ENCODE results near the gene SPPL2B.

DNA sequence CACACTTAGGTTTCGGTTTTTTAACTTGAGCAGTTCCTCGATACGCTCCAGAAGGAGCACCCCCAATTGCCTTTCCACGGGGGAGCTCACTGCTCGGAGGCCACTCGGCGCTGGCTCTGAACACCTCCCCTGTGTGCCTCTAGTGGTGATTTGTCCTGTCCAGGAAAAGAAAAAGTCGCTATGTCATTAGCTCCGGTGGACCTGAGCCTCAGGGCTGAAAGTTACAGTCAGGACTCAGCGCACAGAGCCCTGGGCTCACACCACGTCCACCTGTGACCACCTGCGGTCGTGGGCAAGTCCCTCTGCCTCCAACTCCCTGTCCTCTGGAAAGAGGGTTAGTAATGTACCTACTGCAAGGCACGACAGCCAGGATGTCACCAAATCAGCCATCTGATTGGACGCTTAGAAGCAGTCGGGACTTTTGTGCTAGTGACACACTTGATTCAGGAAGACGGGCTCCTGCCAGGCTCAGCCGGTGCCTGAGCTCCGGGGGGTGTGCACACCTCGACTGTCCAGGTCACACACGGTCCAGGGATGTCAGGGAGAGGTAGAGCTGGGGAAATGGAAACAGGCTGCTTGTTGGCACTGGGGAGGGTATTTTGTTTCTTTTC, 27.7 kb downstream of the SPPL2B start:
- TF ChIP-seq, protein P1, sequence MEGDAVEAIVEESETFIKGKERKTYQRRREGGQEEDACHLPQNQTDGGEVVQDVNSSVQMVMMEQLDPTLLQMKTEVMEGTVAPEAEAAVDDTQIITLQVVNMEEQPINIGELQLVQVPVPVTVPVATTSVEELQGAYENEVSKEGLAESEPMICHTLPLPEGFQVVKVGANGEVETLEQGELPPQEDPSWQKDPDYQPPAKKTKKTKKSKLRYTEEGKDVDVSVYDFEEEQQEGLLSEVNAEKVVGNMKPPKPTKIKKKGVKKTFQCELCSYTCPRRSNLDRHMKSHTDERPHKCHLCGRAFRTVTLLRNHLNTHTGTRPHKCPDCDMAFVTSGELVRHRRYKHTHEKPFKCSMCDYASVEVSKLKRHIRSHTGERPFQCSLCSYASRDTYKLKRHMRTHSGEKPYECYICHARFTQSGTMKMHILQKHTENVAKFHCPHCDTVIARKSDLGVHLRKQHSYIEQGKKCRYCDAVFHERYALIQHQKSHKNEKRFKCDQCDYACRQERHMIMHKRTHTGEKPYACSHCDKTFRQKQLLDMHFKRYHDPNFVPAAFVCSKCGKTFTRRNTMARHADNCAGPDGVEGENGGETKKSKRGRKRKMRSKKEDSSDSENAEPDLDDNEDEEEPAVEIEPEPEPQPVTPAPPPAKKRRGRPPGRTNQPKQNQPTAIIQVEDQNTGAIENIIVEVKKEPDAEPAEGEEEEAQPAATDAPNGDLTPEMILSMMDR (IDR thresholded peaks at IDR 0.05; ENCODE audit: insufficient read depth, low read length, poor library complexity, severe bottlenecking), result no peak
- no peak for TF ChIP-seq EZH2phosphoT487 (conservative IDR thresholded peaks at IDR 0.05; ENCODE audit: low read length)

Measured in SU-DHL-6 (cell line).